Lower leg skin (tissue), 4 donors: ENCODE data around the gene CNIH2. TPM values are rescaled to one million over a fixed set of nuclear protein-coding genes. Genes with fewer than 3 reads are reported as not detected.

Experiments
- DNase-seq, 2 donors: peaks; one replicate each; pipeline ENCODE4 v3.0.0-alpha.2; 2019; ENCODE audit warnings: low spot score in 2 of 2
- H3K4me3 ChIP-seq: fragments of 200-600 bp; sonication (generic); 2 replicates; pipeline ENCODE4 v1.5.1; 2017; ENCODE audit warnings: mild to moderate bottlenecking, low read depth; ENCODE audit not compliant: poor library complexity, severe bottlenecking
- POLR2A ChIP-seq, 2 donors: fragments of 450-650 bp; IDR thresholded peaks; one replicate each; pipeline ENCODE4 v1.6.1; 2016 to 2017; ENCODE audit warnings: antibody characterized with exemption in 2 of 2, mild to moderate bottlenecking in 1 of 2, moderate library complexity in 1 of 2
- whole genome bisulfite sequencing, 2 donors: methylation state at CpG; one replicate each; pipeline ENCODE4 v1.1.5; 2018; 5-methylcytosine and 5-hydroxymethylcytosine counted together
- intact Hi-C: fragments of 100-400 bp; cut with DNase I; formaldehyde crosslinking; loops from one replicate; pipeline ENCODE4 v1.15.0; 2023; ENCODE audit warnings: low total_unique reads
- total RNA-seq, 4 donors: library from RNA; depleted of rRNA; stranded (reverse); fragments of >200 nt; gene quantifications; one replicate each; pipeline ENCODE4 v1.1.0, GENCODE V29; 2016
- TF ChIP-seq, protein P1 (sequence below), 3 donors: fragments of 450-650 bp; IDR thresholded peaks; one replicate each; pipeline ENCODE4 v1.5.1; 2016; ENCODE audit warnings: antibody characterized with exemption in 3 of 3, mild to moderate bottlenecking in 3 of 3, moderate library complexity in 2 of 3

The CNIH2 gene
- total RNA-seq, 4 donors from 2014 or later: 0.42 to 3.2 TPM; not detected in 2

GRCh38 chr11:66294626-66295620 is 16.9 kb downstream of the CNIH2 start:
- TF ChIP-seq, protein P1, sequence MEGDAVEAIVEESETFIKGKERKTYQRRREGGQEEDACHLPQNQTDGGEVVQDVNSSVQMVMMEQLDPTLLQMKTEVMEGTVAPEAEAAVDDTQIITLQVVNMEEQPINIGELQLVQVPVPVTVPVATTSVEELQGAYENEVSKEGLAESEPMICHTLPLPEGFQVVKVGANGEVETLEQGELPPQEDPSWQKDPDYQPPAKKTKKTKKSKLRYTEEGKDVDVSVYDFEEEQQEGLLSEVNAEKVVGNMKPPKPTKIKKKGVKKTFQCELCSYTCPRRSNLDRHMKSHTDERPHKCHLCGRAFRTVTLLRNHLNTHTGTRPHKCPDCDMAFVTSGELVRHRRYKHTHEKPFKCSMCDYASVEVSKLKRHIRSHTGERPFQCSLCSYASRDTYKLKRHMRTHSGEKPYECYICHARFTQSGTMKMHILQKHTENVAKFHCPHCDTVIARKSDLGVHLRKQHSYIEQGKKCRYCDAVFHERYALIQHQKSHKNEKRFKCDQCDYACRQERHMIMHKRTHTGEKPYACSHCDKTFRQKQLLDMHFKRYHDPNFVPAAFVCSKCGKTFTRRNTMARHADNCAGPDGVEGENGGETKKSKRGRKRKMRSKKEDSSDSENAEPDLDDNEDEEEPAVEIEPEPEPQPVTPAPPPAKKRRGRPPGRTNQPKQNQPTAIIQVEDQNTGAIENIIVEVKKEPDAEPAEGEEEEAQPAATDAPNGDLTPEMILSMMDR (IDR thresholded peaks at IDR 0.05): no peak
- no peak for TF ChIP-seq POLR2A (IDR thresholded peaks at IDR 0.05)
- intact Hi-C loops: no loop called here
- H3K4me3 ChIP-seq: no peak overlapping the region
- WGBS, 2 donors: 80 to 86% methylated on average over 80 to 111 of the region's 123 CpGs
- no peak for DNase-seq

- H3K4me3 ChIP-seq: no peak overlapping the region
- TF ChIP-seq, protein P1 (IDR thresholded peaks at IDR 0.05): no peak
- intact Hi-C loops: no loop called here
- WGBS, 2 donors: 66 to 74% methylated on average over 8 of the region's 8 CpGs
- DNase-seq: no peak
Observed at GRCh38 chr11:66297610-66298009, 19.6 kb downstream of the CNIH2 start.

GRCh38 chr11:66299186-66299585 is 21.2 kb downstream of the CNIH2 start:
- intact Hi-C loops: no loop called here
- WGBS, 2 donors: 65 to 81% methylated on average over 3 of the region's 3 CpGs
- no peak for TF ChIP-seq POLR2A (IDR thresholded peaks at IDR 0.05)
- TF ChIP-seq, protein P1 (IDR thresholded peaks at IDR 0.05): no peak
- no peak for DNase-seq
- H3K4me3 ChIP-seq: no peak overlapping the region

- intact Hi-C loops: no loop called here
- no peak overlapping the region for H3K4me3 ChIP-seq
- TF ChIP-seq, protein P1 (IDR thresholded peaks at IDR 0.05): no peak
- TF ChIP-seq POLR2A (IDR thresholded peaks at IDR 0.05): no peak
- DNase-seq: no peak
- WGBS, 2 donors: 86 to 89% methylated on average over 12 of the region's 12 CpGs
Observed at GRCh38 chr11:66302656-66303055, 24.7 kb downstream of the CNIH2 start.

- DNase-seq: no peak
- 72% methylated on average over 3 of the region's 3 CpGs for WGBS, 2 donors
- TF ChIP-seq POLR2A (IDR thresholded peaks at IDR 0.05): no peak
- TF ChIP-seq, protein P1 (IDR thresholded peaks at IDR 0.05): no peak
- no peak overlapping the region for H3K4me3 ChIP-seq
- intact Hi-C loops: loop anchor here (5.0 kb wide), 1 partner anchor 78 kb away; no protein-coding TSS in a partner anchor
Observed at GRCh38 chr11:66309475-66309874, 31.5 kb downstream of the CNIH2 start.
